ENCODE results near the gene BORCS5.
"Not testable (repeated sequence)": the region's sequence is repeated elsewhere in the genome, so short reads cannot be mapped to it uniquely, and the experiment has no call there.

BORCS5 gene

GRCh38 chr12:12467688-12468261, 110.9 kb downstream of the BORCS5 start:
- no peak for DNase-seq

- no peak for DNase-seq
These were observed 111.7 kb downstream of the BORCS5 start for GRCh38 chr12:12468575-12468974.

GRCh38 chr12:12469386-12469785, 112.5 kb downstream of the BORCS5 start:
- no peak for DNase-seq

- DNase-seq = no peak
These were observed 114.0 kb downstream of the BORCS5 start for GRCh38 chr12:12470751-12471306.

- not testable (repeated sequence) for DNase-seq
These were observed 115.4 kb downstream of the BORCS5 start for GRCh38 chr12:12471982-12472961.

- no peak for DNase-seq
These were observed 116.3 kb downstream of the BORCS5 start for GRCh38 chr12:12473223-12473622.

- DNase-seq = no peak
These were observed 117.6 kb downstream of the BORCS5 start for GRCh38 chr12:12474471-12474928.

GRCh38 chr12:12474931-12475795, 118.3 kb downstream of the BORCS5 start:
- no peak for DNase-seq

GRCh38 chr12:12476857-12477531, 120.1 kb downstream of the BORCS5 start:
- DNase-seq = no peak

GRCh38 chr12:12477532-12477890, 120.6 kb downstream of the BORCS5 start:
- no peak for DNase-seq

- DNase-seq = no peak
These were observed 123.2 kb downstream of the BORCS5 start for GRCh38 chr12:12480074-12480473.

GRCh38 chr12:12481631-12482030, 124.8 kb downstream of the BORCS5 start:
- no peak for DNase-seq

- no peak for DNase-seq
These were observed 125.4 kb downstream of the BORCS5 start for GRCh38 chr12:12482150-12482761.

GRCh38 chr12:12482959-12483358, 126.1 kb downstream of the BORCS5 start:
- DNase-seq = no peak

GRCh38 chr12:12483438-12483837, 126.6 kb downstream of the BORCS5 start:
- DNase-seq = no peak

GRCh38 chr12:12486661-12487240, 129.9 kb downstream of the BORCS5 start:
- DNase-seq = no peak

- DNase-seq = no peak
These were observed 130.6 kb downstream of the BORCS5 start for GRCh38 chr12:12487490-12487889.

- no peak for DNase-seq
These were observed 131.4 kb downstream of the BORCS5 start for GRCh38 chr12:12488296-12488695.

GRCh38 chr12:12488823-12489550, 132.1 kb downstream of the BORCS5 start:
- DNase-seq = no peak

GRCh38 chr12:12491606-12492005, 134.7 kb downstream of the BORCS5 start:
- DNase-seq = no peak

GRCh38 chr12:12492547-12492946, 135.7 kb downstream of the BORCS5 start:
- no peak for DNase-seq
